NCI-H526 (cell line): ENCODE results near the gene PAQR9.
"Not testable (repeated sequence)": the region's sequence is repeated elsewhere in the genome, so short reads cannot be mapped to it uniquely, and the experiment has no call there.

Experiments
- DNase-seq, 2 experiments: peaks; one replicate each; lab custom pipeline; 2025; lab: John Stamatoyannopoulos, UW

Gene PAQR9, protein sequence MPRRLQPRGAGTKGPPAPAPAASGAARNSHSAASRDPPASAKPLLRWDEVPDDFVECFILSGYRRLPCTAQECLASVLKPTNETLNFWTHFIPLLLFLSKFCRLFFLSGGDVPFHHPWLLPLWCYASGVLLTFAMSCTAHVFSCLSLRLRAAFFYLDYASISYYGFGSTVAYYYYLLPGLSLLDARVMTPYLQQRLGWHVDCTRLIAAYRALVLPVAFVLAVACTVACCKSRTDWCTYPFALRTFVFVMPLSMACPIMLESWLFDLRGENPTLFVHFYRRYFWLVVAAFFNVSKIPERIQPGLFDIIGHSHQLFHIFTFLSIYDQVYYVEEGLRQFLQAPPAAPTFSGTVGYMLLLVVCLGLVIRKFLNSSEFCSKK

DNA sequence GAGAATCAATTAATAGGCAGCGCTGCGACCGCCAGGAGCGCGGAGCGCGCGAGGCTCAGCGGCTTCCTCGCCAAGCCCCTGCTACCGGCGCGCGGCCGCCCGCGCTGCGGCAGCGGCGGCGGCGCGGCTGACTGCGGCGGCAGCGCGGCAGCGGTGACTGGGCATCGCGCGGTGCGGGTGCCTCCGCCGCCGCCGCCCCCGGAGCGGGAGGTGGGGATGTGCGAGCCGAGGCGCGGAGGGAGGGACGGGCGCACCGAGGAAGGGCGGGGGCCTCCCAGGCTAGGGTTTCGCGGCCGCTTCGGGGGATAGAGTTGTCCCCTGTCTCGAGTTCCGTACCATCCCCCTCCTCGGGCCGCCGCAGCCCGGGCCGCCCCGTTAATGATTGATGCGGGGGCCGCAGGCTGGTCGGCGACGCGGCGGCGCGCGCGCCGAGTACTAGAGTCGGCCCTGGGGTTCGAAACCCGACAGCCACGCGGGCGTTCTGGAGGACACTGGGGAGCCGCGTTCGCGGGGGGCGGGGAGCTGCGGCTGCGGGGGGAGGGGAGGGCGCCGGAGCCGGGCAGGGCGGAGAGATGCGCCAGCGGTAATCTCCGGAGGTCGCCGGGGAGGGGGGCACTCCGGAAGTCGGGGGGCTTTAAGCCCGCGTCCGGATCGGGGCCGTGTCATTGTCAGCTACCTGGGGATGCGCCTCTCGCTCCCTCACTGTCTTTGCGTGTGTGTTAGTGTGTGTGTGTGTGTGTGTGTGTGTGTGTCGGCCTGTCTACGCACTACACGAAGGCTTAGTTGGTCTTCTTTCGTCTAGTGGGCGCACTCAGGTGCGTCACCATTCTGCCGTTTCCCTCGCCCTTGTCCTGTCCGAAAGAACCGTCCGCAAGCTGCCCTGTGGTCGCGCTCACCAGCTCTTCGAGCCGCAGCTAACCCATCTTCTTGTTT is at the start of gene PAQR9:
Gene PAQR9, minus strand, starts transcription at position 159 of the 933 bp plus-strand sequence. CDS start 338 bp downstream, outside the sequence.
- DNase-seq, result peak in 1 of 2 experiments; percentile 80

DNA sequence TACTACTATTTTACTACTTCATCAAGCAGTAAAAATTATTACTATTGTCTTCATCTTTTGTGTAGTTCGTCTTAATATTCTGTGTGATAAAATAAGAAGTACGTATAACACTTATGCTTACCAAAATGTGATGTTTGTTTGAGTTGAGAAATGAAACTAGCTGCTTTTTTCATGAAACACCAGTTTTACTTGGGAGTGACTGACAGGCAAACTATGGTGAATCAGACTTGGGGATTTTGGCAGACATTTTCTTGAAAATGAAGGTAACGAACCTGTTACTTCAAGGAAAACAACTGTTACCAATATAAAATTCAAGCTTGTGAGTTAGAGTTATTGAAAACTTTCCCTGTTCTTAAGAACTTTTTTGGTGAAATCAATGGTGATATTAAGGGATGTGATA is 48.2 kb upstream of the PAQR9 start:
- DNase-seq, result no peak

DNA sequence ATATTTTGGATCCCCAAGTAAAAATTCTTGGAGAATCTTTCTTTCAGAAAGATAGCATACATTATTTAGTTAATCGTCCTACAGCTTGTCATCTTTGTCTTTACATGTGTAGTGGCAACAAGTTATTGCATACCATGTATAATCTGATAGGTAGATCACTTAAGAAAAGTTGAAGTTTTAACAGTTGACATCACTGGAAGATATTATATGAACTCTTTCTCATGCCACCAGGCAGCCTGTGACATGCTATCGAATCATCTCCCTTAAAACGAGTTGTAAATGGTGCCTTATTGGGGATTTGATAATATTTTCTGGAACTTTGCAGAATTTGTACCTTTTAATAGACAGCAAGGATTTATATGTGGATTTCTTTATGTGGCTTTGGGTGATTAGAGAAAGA is 46.5 kb upstream of the PAQR9 start:
- DNase-seq, result no peak

DNA sequence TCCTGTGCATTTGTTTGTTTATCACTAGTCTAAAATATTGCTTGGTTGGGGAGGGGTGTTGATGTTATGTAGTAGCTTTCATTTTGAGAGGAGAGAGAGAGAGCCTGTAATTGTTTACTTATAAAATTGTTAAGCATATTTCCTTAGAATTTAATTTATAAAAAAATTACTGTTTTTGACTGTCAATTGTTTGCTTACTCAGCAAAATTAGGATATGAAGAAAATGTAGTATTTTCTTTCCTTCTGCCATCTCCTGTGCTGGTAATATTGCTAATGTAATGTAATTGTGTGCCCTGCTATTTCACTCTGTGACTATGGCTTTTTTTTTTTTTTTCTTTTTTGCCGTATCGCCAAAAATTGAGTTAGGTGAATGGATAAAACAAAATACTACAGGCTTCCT is 41.3 kb upstream of the PAQR9 start:
- no peak for DNase-seq

DNA sequence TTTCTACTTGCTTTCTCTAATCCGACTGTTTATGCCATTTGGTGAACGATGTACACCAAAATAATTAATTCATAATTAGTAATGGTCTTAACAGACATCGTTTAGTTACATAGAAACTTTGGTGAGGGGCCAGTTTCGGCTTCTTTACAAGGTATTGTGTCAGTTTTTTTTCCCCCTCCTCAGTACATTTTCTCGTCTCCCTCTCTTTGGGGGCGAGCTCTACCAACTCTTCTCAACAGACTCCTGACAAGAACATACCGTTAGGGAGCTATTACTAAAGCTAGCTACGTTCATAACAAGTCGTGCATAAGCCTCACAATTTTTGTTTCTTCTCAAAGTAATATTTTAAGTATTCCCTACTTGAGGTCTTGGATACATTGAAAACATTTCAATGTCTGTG is 39.3 kb upstream of the PAQR9 start:
- no peak for DNase-seq

DNA sequence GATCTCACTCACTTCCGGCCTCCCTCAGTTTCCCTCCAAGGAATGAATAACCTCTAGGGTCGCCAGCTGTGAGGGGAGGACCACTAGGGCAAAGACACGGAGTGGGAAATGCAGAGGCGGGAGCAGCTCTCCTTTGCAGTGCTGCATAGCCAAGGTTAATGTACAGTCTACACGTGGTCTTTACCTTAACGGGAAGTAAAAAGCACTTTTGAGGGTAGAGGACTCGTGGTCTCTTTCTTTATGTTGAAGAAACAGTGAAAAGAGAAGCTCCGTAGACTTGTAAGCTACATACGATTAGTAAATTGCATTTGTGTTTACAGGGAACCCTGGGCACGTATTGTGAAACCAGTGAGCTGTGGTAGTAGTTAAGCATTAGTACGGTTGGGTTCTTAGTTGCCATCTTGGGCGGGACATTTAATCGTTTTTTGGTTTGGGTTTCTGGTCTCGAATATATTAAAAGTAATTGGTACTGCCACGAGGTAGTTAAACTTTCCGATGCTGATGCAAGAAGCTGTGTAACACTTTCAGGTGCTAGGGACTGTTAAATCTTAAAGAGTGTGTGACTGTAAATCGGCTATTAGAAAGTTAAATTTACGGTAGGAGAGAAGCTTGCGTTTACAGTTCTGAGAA is 38.7 kb upstream of the PAQR9 start:
- peak in 1 of 2 experiments; percentile 42 for DNase-seq

DNA sequence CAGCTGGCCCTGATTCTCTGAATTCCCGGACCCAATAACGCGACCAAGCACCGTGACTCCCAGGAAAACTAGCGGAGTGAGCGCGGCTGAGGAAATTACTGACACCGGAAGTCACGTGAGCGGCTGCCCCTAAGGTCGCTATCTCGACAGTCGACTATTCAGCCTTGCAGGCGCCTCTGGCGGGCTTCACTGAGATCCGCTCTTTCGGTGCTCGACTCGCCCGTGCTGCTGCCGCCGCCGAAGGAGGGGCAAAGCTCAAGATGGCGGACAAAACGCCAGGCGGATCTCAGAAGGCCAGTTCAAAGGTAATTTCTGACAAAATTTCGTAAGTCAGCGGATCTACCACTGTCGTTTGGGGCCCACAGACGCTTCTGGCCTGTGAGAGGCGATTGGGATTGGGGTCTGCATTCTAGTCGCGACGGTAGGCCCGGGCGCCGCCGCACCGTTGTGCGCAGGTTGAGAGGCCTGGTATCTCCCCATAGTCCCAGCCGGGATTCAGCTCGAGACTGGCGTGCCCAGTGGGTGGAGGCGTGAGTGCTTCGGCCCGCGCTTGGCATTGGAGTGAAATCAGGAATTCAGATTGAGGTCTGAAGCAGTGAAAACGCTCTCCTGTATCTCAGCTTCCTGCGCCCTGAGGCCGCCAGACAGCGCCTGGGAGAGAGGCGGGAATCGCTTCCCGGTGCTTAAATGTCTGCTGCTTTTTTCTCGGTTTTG is 38.1 kb upstream of the PAQR9 start, which contains the start of gene U2SURP:
Gene U2SURP, plus strand, starts transcription at position 202 of the 714 bp plus-strand sequence. Its CDS starts 59 bp downstream, at position 261.
- DNase-seq, result peak; percentile 97 to 98

DNA sequence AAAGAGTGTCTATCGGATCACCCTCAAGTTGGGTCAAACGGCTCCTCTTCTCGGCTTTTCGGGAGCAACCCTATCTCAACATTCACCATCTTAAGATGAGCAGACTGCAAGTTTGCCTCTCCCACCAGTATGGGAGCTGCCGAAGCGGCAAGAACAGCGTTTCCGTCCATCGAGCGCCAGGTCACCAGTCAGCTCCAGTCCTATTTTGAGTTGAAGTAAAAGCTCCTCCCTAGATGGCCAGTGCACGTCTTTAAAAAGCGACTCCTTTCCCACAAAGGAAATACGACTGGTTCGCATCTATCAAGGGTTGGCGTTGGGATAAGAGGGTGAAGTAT is 37.5 kb upstream of the PAQR9 start:
- no peak for DNase-seq

DNA sequence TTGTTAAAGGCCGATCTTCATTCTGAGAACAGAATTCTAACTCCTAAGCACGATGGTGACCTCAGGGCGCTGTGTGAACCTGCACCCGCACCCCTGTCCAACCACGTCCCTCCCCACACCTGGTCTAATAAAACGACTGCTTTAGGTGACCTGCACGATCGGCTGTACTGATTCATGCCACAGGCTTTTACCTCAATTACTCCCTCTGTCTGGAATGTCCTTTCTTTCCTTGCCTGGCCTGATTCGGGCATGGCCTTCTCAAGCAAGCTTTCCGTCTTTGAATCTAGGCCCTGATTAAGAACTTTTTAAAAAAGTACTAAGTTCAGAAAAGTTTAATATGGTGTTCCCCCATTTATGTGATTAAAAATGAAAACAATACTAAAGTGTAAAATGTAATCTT is 37.1 kb upstream of the PAQR9 start:
- DNase-seq, result peak in 1 of 2 experiments; percentile 19

DNA sequence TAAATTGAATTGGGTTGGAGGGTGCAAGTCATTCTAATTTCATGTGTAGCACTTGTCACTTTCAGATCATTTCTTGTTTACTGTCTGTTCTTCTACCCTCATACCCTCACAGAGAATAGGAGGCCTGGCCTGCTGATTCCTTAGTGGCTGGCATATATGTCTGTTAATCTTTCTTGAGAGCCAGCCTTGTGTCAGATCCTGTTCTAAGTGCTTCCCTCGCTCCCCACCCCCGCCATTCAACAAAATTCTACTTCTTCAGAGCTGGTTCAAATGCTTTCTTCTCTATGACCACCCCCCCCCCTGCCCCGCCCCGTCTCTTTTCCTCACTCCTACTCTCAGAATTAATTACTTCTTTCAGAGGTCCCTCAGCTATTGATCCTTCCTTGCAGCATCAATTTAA is 36.4 kb upstream of the PAQR9 start:
- DNase-seq, result no peak

DNA sequence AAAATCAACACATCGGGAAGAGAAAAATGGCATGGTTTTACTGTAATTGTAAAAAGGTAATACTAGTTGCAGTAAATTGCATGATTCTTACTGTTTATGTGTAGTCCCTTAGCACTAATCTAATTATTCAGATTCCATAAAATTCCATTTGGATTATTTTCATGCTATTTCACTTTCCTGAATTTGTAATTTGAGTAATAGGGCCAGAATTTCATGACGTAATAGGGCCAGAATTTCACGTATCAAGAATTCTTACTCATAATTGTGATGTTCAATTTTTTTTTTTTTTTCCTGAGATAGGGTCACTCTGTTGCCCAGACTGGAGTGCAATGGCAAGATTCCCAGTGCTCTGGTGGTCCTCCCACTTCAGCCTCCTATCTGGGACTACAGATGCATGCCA is 35.0 kb upstream of the PAQR9 start:
- DNase-seq, result no peak

DNA sequence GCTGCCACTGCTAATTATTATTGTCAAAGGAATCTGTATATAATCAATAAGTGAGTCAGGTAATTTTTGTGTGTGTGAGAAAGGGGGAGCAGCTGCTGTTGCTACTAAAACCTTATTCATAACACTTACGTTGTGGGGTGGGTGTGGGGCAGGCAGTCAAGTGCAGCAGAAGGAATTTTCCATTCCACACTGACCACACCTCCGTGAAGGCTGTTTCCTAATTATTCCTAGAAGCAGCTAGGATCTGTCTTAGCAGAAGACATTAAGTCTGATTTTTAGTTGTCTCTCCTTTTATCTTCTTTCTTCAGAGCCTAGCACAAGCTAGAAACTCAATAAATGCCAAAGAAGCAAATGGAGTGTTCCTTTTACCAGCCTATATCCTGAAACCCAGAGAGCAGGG is 33.9 kb upstream of the PAQR9 start:
- DNase-seq, result no peak

DNA sequence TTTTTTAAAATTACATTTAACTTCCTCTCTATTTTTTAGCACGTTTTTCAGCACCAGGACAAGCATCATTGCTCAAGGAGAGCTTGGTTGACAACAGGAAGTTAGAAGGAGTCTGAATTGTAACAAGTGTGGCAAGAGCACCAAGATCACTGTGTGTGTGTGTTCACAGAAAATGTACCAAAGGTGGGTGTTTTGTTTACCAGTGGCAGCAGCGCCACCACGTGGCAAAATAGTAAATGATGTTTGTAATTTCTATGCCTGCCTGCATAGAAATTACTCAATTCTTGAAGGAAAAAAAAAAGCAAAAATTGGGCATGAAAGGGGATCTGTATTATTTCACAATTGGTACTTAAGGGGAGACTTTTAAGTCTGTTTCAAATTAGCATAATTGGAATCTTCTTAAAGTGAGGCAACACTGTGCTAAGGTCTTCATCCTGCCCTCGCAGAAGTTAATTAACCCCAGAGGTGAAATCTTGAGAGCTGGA is 30.5 kb upstream of the PAQR9 start:
- peak in 1 of 2 experiments; percentile 70 for DNase-seq

DNA sequence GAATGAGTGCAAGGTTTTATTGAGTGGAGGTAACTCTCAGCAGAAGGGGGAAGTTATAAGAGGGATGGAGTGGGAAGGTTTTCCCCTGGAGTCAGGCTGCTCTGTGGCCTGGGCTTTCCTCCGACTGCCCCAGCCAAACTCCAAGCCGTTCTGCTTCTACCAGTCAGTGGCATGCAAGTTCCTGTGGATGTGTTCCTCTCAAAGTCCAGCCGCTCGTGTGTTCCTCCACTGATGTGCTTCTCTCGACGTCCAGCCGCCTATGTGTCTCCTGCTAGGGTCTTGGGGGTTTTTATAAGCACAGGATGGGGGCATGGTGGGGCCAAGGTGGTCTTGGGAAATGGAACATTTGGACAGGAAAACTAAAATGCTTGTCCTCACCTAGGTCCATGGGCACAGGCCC is 28.8 kb upstream of the PAQR9 start:
- no peak for DNase-seq

DNA sequence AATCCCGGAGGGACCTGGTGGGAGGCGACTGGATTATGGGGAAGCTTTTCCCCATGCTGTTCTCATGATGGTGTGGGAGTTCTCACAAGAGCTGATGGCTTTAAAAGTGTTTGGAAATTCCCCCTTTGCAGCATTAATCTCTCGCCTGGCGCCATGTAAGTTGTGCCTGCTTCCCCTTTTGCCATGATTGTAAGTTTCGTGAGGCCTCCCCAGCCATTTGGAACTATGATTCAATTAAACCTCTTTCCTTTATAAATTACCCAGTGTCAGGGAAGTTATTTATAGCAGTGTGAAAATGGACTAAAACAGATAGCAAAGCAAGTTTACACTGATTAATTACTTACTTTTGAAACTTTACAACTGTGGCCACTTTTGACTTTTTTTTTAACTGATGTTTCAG is 27.2 kb upstream of the PAQR9 start:
- DNase-seq, result no peak

DNA sequence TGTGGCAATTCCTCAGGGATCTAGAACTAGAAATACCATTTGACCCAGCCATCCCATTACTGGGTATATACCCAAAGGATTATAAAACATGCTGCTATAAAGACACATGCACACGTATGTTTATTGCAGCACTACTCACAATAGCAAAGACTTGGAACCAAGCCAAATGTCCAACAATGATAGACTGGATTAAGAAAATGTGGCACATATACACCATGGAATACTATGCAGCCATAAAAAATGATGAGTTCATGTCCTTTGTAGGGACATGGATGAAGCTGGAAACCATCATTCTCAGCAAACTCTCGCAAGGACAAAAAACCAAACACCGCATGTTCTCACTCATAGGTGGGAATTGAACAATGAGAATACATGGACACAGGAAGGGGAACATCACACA is 25.4 kb upstream of the PAQR9 start:
- DNase-seq, result not testable (repeated sequence)

DNA sequence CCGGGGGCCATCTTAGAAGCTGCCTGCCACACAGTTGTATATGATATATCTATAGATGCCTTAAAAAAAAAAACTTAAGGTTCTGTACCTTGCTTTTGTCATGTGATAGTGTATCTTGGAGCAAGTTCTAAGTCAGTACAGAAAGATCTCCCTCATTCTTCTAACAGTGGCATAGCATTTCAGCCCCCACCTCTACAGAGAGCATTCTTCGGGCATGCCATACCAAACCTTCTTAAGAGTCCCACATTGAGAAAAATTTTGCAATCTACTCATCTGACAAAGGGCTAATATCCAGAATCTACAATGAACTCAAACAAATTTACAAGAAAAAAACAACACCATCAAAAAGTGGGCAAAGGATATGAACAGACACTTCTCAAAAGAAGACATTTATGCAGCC is 24.7 kb upstream of the PAQR9 start:
- not testable (repeated sequence) for DNase-seq

DNA sequence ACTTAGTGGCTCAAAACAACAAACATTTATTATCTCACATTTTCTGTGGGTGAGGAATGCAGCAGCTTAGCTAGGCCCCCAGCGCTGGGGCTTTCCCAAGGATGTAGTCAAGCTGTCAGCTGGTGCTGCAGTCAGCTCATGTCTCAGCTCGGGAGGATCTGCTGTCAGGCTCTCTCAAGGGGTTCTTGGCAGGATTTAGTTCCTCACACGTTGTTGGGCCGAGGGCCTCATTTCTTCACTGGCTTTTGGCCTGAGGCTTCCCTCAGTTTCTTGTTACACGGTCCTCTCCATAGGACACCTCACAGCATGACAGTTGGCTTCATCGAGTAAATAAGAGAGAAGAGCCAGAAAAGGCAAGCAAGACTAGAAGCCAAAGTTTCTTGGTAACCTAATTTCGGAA is 24.2 kb upstream of the PAQR9 start:
- DNase-seq, result no peak

DNA sequence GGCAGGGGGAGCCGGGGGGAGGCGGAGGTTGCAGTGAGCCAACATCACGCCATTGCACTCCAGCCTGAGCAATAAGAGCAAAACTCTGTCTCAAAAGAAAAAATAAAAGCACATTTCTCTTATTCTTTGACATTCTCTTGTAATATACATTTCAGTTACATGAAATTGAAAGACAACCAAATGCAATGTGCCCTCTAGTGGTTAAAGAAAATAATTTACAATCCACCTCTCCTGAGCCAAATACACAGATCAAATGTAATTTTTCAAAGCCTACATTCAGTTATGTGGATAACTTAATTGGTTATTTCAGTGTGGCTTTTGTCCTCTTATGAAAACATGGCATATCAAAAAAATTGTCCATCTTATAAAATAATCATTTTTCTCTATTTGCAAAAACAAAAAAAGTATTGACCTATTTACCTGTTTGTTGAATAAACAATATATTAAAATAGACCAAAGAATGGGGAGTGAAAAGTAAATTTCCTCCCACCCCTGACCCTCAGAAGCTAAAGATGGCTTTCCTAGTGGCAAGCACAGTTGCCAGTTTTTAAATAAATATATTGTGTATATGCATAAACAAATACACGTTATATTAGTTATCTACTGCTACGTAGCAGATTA is 23.7 kb upstream of the PAQR9 start:
- DNase-seq, result peak; percentile 20 to 67

DNA sequence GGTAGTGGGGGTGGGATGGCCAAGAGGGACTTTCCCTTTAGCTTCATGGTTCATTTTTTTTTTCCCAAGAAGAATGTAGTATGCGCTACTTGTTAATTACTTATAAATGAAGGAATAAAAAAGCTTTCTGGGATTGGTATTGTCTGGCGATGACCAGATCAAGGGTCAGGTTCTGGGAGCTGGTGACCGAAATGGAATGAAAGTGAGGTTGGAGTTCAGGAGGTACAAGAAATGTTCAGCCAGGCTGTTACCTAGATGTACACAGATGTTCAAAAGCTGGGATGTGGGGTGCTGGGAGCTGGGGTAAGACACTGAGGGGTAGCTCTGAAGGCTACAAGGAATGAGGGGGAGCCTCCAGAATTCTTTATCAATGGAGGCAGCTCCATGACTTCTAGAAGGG is 20.8 kb upstream of the PAQR9 start:
- no peak for DNase-seq

DNA sequence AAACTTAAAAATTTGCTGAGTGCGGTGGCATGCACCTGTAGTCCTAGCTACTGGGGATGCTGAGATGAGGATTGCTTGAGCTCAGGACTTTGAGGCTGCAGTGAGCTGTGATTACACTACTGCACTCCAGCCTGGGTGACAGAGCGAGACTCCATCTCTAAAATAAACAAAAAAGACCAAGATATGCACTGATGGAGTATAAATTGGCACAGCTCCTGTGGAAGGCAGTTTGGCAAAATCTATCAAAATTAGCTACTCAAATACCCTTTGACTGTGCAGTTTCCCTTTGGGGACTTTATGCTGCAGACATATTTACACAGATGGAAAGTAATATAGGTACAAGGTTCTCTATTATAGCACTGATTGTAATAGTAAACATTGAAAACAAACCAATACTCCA is 19.8 kb upstream of the PAQR9 start:
- no peak for DNase-seq
